GM19238 (cell line): ENCODE measurements around the gene MRFAP1.
"Not testable (repeated sequence)": the region's sequence is repeated elsewhere in the genome, so short reads cannot be mapped to it uniquely, and the experiment has no call there.

Experiments used
- DNase-seq: peaks from one replicate; pipeline ENCODE4 v3.0.0; 2011; ENCODE audit warnings: low spot score; ENCODE audit not compliant: insufficient read length

The MRFAP1 gene

DNA sequence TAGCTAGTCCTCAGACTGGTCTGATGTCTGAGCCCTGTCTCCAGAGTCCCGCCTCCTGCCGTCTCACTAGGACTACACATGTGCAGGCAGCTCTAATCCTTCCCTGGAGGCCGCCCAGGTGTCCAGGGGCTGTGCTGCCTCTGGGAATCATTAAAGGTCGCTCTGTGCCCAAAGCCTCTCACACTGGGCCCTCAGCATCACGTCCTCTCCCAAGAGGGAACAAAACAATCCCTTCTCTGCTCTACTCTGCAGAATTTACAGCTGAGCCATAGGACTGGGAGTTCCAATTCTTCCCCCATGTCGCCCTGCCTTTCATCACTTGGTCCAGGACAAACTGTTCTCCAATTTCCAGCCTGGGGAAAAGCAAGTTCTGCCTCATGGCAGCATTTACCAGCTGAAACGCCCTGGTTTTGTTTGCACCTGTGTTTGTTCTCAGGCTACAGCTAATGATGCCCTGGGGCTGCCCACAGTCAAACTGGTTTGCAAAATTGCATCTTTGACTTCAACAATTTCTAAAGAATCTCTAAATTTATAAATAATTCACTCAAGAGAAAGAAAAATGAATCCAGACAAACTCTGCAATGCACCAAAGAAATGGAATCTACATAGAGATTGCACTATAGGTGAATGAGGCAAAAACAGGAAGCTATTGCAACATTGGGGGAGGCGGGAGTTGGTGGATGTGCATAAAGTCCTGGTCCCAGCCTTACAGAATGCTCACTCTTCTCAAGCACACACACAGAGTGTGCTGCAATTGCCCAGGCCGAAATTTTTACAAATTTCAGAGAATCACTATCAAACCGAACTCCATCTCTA, 7.2 kb upstream of the MRFAP1 start:
- DNase-seq = no peak

DNA sequence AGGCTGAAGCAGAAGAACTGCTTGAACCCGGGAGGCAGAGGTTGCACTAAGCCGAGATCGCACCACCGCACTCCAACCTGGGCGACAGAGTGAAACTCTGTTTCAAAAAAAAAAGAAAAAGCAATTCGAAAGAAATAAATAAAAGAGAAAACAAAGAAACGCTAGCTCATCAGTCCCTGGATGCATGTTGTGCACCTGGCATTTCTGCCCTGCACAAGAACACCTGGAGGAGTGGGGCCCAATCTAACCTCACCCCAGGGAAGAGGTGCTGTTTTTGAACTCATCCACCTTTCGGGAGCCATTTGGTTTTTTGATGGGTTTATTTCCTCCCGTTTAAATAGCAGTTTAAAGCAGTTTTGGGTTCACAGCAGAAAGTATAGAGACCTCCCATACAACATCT, 5.7 kb upstream of the MRFAP1 start:
- DNase-seq = no peak

DNA sequence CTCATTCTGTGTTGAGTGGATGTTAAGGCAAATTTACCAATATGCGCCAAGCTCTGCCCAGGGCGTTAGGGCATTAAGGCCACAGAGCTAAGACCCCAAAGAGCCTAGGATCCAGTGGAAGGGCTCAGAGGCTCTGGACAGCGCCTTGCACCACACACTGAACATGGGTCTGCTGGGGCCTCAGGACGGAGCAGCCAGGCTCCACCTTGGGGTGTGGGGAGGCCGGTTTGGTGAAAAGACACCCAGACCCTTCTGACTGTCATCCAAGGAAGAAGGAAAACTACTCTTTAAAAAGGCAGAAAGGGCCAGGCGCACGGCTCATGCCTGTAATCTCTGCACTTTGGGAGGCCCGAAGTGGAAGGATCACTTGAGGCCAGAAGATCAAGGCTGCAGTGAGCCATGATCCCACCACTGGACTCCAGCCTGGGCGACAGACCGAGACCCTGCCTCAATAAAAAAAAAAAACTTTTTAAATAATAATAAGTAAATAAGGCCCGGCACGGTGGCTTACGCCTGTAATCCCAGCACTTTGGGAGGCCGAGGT, 1.3 kb upstream of the MRFAP1 start:
- DNase-seq = no peak

DNA sequence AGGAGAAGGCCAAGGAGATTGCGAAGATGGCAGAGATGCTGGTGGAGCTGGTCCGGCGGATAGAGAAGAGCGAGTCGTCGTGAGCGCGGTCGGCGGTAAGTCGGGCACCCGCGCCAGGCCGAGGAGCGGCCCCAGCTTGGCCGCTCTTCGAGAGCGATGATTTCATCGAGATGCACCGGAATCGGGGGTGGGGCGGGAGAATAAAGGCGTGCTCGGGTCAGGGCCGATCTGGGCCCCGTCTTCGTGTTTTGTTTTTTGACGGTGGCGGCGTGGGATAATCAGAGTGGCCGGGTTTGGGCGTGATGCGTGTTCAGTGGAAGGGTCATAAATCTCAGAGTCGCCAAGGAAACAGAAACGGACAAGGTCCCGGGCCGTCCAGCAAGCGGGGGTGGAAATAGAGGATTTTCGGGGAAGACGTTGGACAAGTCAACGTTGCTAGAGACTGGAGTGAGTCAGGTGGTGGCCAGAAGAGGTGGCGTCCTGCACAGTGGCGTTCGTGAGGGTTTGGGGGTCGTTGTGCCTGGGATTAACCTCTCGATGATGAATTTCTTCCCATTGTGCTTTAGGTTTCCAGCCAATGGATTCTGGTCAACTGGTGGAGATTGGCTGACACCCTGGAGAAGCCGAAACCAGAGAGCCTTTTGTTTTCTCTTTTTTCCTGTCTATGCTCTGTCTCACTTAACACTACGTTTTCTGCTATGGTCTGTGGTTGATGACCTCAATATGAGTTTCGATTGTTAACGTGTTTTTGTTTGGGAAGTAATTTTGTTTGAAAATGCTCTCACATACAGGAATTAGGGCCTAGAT, 882 bp downstream of the MRFAP1 start:
- peak; percentile 39 for DNase-seq

DNA sequence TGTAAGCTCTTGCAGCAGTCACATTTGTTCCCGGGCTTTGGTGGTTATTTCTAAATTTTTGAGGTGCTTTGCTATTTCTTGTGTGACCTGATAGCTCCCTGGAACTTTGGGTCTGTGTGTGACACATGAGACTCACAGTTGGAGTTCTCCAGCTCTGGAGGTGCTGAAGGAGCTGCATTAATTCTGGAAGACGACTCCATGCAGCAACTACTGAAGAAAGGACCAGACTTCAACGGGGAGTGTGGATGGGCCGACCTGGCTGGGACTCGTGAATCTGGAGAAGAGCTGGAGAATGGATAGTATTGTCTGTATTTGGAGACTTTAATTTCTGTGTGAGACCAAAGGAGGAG, 1.5 kb downstream of the MRFAP1 start:
- no peak for DNase-seq

DNA sequence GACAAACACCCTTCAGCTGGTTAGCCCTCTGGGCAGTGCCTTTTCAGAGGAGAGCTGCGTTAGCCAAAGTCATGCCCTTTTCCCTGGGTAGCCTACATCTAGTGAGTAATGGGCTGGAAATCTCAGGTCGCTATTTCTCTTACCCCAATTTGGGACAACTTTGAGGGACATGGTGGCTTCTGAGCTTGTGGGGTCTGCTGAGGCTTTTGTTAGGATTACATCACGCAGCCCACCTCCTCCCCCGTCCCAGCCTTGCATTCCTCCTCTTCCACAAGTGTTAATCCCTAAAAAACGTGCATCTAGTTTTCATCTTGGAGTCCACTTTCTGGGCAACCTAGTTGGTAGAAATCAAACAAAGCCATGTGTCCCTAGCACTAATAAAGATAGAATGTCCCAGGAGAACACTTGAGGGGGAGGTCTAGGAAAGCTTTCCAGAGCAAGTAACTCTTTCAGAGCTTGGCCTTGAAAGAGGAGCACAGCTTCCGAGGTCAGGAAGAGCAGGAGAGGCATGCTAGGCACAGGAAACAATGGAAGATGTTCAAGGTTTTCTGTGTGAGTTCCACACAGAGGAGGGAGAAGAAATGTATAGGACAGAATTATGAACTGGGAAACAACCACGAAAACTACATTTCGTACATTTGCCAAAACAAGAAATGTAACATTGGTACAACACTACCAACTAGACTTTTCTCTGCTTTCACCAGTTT, 2.8 kb downstream of the MRFAP1 start:
- DNase-seq = no peak

DNA sequence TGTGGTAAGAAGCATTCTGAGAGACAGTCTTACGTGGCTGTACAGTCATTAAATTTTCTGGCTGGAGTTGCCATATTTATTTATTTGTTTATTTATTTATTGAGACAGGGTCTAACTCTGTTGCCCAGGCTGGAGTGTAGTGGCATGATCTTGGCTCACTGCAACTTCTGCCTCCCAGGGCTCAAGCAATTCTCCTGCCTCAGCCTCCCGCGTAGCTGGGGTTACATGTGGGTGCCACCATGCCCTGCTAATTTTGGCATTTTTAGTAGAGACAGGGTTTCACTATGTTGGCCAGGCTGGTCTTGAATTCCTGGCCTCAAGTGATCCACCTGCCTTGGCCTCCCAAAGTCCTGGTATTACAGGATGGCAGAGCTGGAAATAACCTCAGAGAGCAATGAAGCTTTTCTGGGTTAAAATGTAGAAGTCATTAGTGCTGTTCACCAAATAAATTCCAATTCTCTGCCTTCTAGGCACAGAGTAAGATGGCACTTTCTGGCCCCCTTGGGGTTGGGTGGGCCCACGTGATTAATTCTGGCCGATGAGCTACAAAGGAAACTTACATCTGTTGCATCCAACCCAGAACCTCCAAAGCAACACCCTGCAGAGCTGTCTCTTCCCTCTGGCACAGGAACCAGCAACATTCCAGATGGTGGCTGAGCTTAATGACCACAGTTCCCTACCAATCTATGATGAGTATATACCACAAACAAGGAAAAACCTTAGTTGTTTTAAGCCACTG, 4.5 kb downstream of the MRFAP1 start:
- no peak for DNase-seq

DNA sequence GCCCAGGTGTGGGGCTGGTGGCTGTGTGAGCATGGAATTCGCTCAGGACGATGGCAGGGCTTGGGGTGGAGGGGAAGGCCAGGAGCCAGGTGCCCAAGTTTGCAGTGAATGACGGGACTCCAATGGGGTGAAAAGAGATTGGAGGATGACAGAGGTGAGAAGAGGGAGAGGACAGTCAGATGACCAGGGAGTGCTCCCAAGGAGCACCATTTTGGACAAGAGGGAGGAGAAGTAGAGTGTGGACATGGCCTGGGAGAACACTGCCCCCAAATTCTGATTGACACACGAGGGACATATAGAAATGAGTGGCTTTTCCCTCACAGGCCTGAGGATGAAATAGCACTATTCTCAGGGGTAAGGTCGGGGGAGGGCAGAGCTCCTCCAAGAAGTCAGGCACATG, 6.7 kb downstream of the MRFAP1 start:
- no peak for DNase-seq

DNA sequence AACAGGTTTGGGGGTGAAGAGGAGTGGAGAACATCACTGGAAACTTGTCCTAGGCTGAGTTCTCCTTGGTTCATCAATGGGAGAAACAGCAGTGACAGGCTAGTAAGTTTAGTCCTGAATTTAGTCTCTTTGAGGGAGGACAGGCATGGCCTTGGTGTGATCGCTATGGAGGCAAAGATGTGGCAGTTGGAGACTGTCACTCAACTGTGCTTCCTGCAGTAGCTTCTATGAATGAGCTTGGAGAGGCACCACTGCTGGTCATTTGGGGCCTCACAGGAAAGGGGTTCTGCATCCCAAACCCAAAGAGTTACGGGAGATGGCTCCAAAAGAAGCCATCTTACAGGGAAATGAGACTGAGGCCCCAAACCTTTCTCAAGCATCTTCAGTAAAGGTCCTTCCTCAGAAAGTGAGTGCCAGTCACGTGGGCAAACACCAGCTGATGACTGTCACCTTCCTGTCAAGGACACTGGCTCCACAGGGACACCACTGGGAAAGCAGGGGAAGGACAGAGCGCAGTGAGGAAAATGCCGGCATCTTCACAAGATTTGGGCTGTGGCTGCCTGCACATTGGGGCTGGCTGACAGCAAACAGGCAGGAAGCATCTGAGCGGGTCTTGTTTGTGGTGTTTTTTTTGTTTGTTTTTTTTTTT, 7.2 kb downstream of the MRFAP1 start:
- no peak for DNase-seq

DNA sequence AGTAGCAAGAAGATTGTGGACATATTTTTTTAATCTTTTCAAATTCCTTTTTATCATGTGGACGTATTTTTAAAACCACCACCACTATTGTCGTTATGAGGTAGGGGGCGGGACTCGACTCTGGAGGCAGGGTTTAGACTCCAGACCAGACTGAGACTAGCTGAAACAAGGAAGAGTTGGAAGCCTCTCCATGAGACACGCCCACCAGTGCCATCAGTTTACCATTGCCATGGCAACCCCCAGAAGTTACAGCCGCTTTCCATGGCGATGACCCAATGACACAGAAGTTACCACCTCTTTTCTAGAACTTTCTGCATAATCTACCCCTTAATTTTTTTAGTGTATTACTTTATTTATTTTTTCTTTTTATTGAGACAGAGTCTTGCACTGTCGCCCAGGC, 8.7 kb downstream of the MRFAP1 start:
- DNase-seq = no peak

DNA sequence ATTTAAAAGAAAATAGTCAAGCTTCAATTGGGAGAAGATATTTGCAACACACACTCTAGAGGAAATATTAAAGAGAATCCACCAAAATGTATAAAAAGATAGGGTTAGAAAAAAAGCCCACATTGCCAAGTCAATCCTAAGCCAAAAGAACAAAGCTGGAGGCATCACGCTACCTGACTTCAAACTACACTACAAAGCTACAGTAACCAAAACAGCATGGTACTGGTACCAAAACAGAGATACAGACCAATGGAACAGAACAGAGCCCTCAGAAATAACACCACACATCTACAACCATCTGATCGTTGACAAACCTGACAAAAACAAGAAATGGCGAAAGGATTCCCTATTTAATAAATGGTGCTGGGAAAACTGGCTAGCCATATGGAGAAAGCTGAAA, 13.7 kb downstream of the MRFAP1 start:
- not testable (repeated sequence) for DNase-seq

DNA sequence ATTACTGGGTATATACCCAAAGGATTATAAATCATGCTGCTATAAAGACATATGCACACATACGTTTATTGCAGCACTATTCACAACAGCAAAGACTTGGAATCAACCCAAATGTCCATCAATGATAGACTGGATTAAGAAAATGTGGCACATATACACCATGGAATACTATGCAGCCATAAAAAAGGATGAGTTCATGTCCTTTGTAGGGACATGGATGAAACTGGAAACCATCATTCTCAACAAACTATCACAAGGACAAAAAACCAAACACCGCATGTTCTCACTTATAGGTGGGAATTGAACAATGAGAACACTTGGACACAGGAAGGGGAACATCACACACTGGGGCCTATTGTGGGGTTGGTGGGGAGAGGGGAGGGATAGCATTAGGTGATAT, 14.8 kb downstream of the MRFAP1 start:
- DNase-seq = not testable (repeated sequence)

DNA sequence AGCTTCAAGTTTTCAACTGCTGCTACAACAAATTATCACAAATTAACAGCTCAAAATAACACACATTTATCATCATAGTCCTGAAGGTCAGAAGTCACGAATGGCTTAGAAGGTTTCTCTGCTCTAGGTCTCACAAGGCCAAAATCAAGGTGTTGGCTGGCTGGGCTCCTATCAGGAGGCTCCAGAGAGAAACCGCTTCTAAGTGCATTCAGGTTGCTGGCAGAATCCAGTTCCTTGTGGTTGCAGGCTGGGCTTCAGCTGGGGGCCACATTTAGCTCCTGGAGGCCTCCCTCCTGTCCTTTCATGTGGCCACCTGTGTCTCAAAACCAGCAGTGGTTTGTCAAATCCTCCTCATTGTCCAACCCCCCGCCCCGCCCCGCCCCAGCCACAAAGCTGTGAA, 15.4 kb downstream of the MRFAP1 start:
- no peak for DNase-seq

DNA sequence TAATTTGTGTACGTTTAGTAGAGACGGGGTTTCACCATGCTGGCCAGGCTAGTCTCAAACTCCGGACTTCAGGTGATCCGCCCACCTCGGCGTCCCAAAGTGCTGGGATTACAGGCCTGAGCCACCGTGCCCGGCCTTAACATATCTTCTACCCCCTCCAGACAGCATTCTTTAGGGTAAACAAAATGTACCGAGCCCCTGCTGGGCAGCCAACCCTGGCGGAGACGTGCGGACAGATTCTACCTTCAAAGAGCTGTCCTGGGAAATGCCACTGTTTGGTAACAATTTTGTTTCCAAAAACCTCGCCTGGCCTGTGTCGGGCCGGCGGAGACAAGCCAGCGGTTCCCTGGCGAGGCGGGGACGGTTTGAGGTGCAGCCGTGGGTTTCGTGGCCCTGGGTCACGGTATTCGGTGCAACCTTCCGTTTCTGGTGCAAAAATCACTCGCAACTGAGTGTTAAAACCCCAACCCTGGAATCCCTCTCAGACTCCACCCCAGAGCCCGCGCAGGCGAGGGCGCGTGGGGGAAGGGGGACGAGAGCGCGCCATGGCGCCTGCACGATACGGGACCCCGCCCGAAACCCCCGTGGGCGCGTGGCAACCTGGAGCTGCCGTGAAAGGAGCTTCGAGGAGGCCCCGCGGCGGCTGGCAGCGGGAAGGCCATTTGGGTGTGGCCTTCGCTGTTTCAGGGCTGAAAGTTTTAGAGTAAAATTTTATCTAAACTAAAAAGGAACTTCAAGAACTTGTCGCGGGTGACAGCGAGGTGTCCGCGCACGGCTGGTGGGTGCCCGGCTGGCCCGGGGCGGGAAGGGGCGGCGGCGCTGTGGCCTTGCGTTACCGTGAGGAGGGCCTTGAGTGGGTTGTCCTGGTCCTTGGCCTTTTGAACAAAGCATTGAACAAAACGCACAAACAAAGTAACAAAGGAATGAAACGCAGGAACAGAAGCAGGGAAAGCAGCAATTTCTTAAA, 17.0 kb downstream of the MRFAP1 start:
- no peak for DNase-seq

DNA sequence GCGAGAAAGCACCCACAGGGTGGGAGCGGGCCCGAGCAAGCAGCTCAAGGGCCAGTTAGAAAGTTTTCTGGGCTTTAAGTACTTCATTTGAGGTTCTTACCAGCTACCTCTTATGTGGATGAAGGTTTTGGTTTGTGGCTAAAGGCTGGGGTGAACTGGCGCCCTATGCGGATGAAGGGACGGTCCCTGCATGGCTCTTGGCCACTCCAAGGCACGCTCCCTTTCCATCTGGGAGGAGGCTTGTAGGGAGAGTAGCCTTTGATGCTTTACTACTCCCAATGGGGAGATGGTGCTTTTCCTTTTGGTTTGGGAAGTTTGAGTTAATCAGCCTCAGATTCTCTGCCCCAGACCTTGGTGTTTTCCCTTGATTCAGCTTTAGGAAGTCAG, 17.7 kb downstream of the MRFAP1 start:
- no peak for DNase-seq

DNA sequence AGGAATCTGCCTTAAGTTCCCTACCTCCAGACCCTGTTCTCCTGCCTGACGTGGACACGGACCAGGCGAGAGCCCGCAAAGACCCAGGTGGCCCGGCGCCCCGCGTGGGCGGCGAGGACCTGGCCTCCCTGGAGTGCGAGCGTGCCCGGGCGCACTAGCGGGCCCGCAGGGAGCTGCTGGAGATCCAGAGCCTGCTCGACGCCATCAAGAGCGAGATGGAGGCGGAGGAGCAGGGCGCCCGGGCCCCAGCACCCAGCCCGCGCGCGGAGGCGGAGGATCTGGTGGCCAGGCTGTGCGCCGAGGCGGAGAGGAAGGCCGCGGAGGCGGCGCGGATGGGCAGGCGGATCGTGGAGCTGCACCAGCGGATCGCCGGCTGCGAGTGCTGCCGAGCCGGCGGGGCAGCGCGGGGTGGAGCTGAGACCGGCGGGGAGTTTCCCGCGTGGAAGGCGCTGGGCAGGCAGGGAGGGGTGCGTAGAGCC, 18.2 kb downstream of the MRFAP1 start:
- no peak for DNase-seq

DNA sequence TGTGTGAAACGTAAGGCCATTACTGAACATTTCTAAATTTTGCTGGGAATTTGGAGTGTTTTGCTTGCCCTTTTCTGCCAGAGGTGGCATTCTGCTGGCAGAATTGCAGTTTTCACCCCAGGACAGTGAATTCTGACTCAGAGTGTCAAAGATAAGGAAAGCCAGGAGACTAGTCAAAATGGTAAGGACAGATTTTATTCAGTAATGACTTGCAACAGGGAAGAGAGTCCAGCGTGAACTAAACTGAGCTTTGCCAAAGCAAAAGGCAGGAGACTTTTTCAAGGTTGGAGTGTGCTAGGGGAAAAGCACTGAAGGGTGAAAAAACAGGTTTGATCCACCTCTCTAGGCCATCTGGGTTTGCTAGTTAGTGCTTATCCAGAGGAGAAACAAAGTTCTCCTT, 19.4 kb downstream of the MRFAP1 start:
- no peak for DNase-seq

DNA sequence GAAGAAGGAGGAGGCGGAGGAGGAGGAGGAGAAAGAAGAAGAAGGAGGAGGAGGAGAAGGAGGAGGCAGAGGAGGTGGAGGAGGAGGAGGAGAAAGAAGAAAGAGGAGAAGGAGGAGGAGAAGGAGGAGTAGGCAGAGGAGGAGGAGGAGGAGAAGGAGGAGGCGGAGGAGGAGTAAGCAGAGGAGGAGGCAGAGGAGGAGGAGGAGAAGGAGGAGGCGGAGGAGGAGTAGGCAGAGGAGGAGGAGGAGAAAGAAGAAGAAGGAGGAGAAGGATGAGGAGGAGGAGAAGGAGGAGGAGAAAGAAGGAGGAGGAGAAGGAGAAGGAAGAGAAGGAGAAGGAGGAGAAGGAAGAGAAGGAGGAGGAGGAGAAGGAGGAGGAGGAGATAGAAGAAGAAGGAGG, 19.9 kb downstream of the MRFAP1 start:
- no peak for DNase-seq

DNA sequence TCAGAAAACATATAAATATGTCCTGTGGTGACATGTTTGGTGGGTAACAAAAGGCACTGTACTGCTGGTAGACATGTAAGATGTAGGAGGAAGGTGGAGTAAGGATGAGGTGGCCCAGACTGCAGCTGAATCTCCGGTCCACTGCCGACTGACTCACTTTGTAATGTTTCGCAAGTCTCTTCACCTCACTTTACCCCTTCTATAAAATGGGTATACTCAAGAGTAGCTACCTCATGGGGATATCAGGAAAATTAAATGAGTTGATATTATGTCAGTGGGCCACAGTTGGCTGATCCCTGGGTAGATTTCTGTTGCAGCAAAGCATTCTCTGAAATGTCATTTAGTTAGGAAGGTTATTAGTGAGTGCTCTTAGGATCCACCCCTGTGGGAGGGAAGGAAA, 22.1 kb downstream of the MRFAP1 start:
- no peak for DNase-seq
